Measurements from ENCODE around the gene HOGA1.

DNA sequence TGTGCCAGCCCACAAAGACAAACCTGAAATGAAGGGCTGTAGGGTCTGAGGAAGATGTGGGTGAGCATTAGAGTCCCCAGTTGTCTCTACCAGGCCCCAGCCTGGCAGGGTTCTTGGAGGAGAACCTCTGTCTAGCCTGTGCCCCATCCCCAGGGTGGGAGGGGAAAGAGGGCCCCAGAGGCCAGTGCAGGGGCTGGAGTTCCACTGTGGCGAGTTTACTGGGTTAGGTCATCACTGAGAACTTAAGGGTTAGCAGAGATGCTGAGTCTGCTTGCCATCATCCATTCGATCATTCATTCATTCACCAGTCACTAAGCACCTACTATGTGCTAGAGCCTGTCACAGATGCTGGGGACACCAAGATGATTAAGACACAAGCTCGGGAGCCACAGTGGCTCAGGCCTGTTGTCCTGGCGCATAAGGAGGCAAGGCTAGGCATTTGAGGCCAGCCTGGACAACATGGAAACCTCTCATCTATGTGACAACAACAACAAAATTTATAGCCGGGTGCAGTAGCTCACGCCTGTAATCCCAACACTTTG lies 9.0 kb upstream of the HOGA1 start:
- TF ChIP-seq POLR2A (IDR thresholded peaks at IDR 0.05): no peak
- TF ChIP-seq, protein P1, sequence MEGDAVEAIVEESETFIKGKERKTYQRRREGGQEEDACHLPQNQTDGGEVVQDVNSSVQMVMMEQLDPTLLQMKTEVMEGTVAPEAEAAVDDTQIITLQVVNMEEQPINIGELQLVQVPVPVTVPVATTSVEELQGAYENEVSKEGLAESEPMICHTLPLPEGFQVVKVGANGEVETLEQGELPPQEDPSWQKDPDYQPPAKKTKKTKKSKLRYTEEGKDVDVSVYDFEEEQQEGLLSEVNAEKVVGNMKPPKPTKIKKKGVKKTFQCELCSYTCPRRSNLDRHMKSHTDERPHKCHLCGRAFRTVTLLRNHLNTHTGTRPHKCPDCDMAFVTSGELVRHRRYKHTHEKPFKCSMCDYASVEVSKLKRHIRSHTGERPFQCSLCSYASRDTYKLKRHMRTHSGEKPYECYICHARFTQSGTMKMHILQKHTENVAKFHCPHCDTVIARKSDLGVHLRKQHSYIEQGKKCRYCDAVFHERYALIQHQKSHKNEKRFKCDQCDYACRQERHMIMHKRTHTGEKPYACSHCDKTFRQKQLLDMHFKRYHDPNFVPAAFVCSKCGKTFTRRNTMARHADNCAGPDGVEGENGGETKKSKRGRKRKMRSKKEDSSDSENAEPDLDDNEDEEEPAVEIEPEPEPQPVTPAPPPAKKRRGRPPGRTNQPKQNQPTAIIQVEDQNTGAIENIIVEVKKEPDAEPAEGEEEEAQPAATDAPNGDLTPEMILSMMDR (IDR thresholded peaks at IDR 0.05): no peak
